Stimulated activated CD4-positive, alpha-beta T cell treated with anti-CD3 and anti-CD28 coated beads, Interleukin-4, amount 100 ng/mL, for 1 hour (primary cell): ENCODE data around the gene MEMO1.
"Not testable (repeated sequence)": the region's sequence is repeated elsewhere in the genome, so short reads cannot be mapped to it uniquely, and the experiment has no call there.

Experiments
- DNase-seq: peaks from one replicate; pipeline ENCODE4 v3.0.0-alpha.2; 2020

Gene MEMO1

GRCh38 chr2:31901900-31902299 is 108.9 kb downstream of the MEMO1 start:
- no peak for DNase-seq

GRCh38 chr2:31900156-31900555 is 110.7 kb downstream of the MEMO1 start:
- not testable (repeated sequence) for DNase-seq

GRCh38 chr2:31898346-31898745 is 112.5 kb downstream of the MEMO1 start:
- not testable (repeated sequence) for DNase-seq

- not testable (repeated sequence) for DNase-seq
These were observed 113.5 kb downstream of the MEMO1 start for GRCh38 chr2:31897340-31897739.

- DNase-seq = no peak
These were observed 114.5 kb downstream of the MEMO1 start for GRCh38 chr2:31896293-31896692.

- DNase-seq = no peak
These were observed 116.2 kb downstream of the MEMO1 start for GRCh38 chr2:31894656-31895055.

- DNase-seq = no peak
These were observed 117.7 kb downstream of the MEMO1 start for GRCh38 chr2:31893094-31893493.

GRCh38 chr2:31889044-31889443 is 121.8 kb downstream of the MEMO1 start:
- no peak for DNase-seq

GRCh38 chr2:31888550-31888949 is 122.3 kb downstream of the MEMO1 start:
- no peak for DNase-seq

- DNase-seq = no peak
These were observed 124.1 kb downstream of the MEMO1 start for GRCh38 chr2:31886700-31887099.

- no peak for DNase-seq
These were observed 133.8 kb downstream of the MEMO1 start for GRCh38 chr2:31877008-31877407.

- no peak for DNase-seq
These were observed 136.7 kb downstream of the MEMO1 start for GRCh38 chr2:31874071-31874470.

- no peak for DNase-seq
These were observed 145.6 kb downstream of the MEMO1 start for GRCh38 chr2:31865215-31865614.

- DNase-seq = no peak
These were observed 146.9 kb downstream of the MEMO1 start for GRCh38 chr2:31863867-31864266.

- DNase-seq = not testable (repeated sequence)
These were observed 147.7 kb downstream of the MEMO1 start for GRCh38 chr2:31863015-31863656.

GRCh38 chr2:31859959-31860358 is 150.8 kb downstream of the MEMO1 start:
- DNase-seq = no peak

- no peak for DNase-seq
These were observed 157.3 kb downstream of the MEMO1 start for GRCh38 chr2:31853521-31853920.

- not testable (repeated sequence) for DNase-seq
These were observed 168.7 kb downstream of the MEMO1 start for GRCh38 chr2:31842150-31842549.

GRCh38 chr2:31835450-31835849 is 175.4 kb downstream of the MEMO1 start:
- no peak for DNase-seq

- no peak for DNase-seq
These were observed 178.4 kb downstream of the MEMO1 start for GRCh38 chr2:31832363-31832762.

GRCh38 chr2:31831585-31831984 is 179.2 kb downstream of the MEMO1 start:
- DNase-seq = no peak

GRCh38 chr2:31828891-31829290 is 181.9 kb downstream of the MEMO1 start:
- DNase-seq = no peak

GRCh38 chr2:31823558-31823957 is 187.2 kb downstream of the MEMO1 start:
- no peak for DNase-seq

GRCh38 chr2:31822587-31822986 is 188.2 kb downstream of the MEMO1 start:
- no peak for DNase-seq
